ENCODE results near the gene KIF1C. TPM values are rescaled to one million over a fixed set of nuclear protein-coding genes. Genes with fewer than 3 reads are reported as not detected.

Gene KIF1C

DNA sequence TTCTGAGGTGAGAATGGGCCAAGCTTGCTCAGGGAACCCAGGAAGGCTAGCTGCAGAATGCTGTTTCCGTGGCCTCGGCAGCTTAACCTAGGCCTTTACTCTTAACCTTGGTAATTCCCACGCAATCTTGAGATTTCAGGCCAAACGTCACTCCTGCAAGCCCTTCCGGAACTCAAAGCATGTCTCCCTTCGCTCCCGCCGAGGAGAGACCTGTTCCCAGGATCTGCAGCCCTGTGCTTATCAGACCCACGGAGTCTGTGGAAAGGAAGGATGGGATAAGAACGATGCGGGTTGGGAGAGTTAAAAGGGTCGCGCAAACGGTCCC lies 80.0 kb downstream of the KIF1C start:
- Histone ChIP-seq H3K27ac (replicated peaks) (no peak overlapping the region), H3K4me3 (replicated peaks; ENCODE audit: insufficient read depth, low read length) (no peak overlapping the region), H3K27me3 (ENCODE audit: insufficient read depth, poor library complexity, severe bottlenecking) (no peaks in the 10 kb centered on the region)
- no peak for TF ChIP-seq POLR2AphosphoS5 (IDR thresholded peaks at IDR 0.05; ENCODE audit: low read depth)
- no peak for TF ChIP-seq CTCF (IDR thresholded peaks at IDR 0.05; ENCODE audit: insufficient read depth, low read length)
- no peak for TF ChIP-seq SPI1 (IDR thresholded peaks at IDR 0.05; ENCODE audit: borderline replicate concordance, low read depth)
- TF ChIP-seq GABPA (IDR thresholded peaks at IDR 0.05; ENCODE audit: low read depth) = no peak
- TF ChIP-seq, protein P1, sequence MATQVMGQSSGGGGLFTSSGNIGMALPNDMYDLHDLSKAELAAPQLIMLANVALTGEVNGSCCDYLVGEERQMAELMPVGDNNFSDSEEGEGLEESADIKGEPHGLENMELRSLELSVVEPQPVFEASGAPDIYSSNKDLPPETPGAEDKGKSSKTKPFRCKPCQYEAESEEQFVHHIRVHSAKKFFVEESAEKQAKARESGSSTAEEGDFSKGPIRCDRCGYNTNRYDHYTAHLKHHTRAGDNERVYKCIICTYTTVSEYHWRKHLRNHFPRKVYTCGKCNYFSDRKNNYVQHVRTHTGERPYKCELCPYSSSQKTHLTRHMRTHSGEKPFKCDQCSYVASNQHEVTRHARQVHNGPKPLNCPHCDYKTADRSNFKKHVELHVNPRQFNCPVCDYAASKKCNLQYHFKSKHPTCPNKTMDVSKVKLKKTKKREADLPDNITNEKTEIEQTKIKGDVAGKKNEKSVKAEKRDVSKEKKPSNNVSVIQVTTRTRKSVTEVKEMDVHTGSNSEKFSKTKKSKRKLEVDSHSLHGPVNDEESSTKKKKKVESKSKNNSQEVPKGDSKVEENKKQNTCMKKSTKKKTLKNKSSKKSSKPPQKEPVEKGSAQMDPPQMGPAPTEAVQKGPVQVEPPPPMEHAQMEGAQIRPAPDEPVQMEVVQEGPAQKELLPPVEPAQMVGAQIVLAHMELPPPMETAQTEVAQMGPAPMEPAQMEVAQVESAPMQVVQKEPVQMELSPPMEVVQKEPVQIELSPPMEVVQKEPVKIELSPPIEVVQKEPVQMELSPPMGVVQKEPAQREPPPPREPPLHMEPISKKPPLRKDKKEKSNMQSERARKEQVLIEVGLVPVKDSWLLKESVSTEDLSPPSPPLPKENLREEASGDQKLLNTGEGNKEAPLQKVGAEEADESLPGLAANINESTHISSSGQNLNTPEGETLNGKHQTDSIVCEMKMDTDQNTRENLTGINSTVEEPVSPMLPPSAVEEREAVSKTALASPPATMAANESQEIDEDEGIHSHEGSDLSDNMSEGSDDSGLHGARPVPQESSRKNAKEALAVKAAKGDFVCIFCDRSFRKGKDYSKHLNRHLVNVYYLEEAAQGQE (IDR thresholded peaks at IDR 0.05; ENCODE audit: insufficient replicate concordance, low read depth) = no peak
- no peak for DNase-seq (ENCODE audit: low read depth in 1 of 2, low spot score in 1 of 2)

Small RNAs within 50 kb of the gene (microRNA-seq; reads per million reads assigned to microRNA genes)
- gene MIR6864 (not detected), gene MIR6865 (not detected)

All from HL-60 (cell line).